Ramos (cell line): ENCODE data around the gene TTC19.
"Not testable (repeated sequence)": the region's sequence is repeated elsewhere in the genome, so short reads cannot be mapped to it uniquely, and the experiment has no call there.

Experiments used
- in situ Hi-C: fragments of 300-500 bp; cut with MboI; formaldehyde crosslinking; loops from one replicate; pipeline ENCODE4 v1.14.3; 2022; ENCODE audit warnings: low sequenced_read_pairs; ENCODE audit not compliant: unreplicated experiment

TTC19 gene

GRCh38 chr17:16026895-16027294 lies 27.3 kb downstream of the TTC19 start:
- in situ Hi-C loops = no loop called here

- in situ Hi-C loops = no loop called here
Observed at GRCh38 chr17:16027708-16028584, 28.3 kb downstream of the TTC19 start.

- in situ Hi-C loops = no loop called here
Observed at GRCh38 chr17:16033729-16034349, 34.2 kb downstream of the TTC19 start.

- in situ Hi-C loops = no loop called here
Observed at GRCh38 chr17:16036261-16036660, 36.6 kb downstream of the TTC19 start.

GRCh38 chr17:16037636-16038035 lies 38.0 kb downstream of the TTC19 start:
- in situ Hi-C loops = no loop called here

GRCh38 chr17:16040710-16041251 lies 41.2 kb downstream of the TTC19 start:
- in situ Hi-C loops = no loop called here

- in situ Hi-C loops = no loop called here
Observed at GRCh38 chr17:16044487-16044886, 44.9 kb downstream of the TTC19 start.

- in situ Hi-C loops = no loop called here
Observed at GRCh38 chr17:16046966-16047365, 47.3 kb downstream of the TTC19 start.

GRCh38 chr17:16048811-16049449 lies 49.3 kb downstream of the TTC19 start:
- in situ Hi-C loops = no loop called here

- in situ Hi-C loops = no loop called here
Observed at GRCh38 chr17:16050844-16051243, 51.2 kb downstream of the TTC19 start.

GRCh38 chr17:16052486-16052885 lies 52.9 kb downstream of the TTC19 start:
- in situ Hi-C loops = no loop called here

- in situ Hi-C loops = not testable (repeated sequence)
Observed at GRCh38 chr17:16055139-16055538, 55.5 kb downstream of the TTC19 start.

- in situ Hi-C loops = no loop called here
Observed at GRCh38 chr17:16061631-16062030, 62.0 kb downstream of the TTC19 start.

GRCh38 chr17:16066125-16066524 lies 66.5 kb downstream of the TTC19 start:
- in situ Hi-C loops = no loop called here

GRCh38 chr17:16068323-16068722 lies 68.7 kb downstream of the TTC19 start:
- in situ Hi-C loops = no loop called here

GRCh38 chr17:16072031-16072430 lies 72.4 kb downstream of the TTC19 start:
- in situ Hi-C loops = no loop called here

- in situ Hi-C loops = no loop called here
Observed at GRCh38 chr17:16073845-16074244, 74.2 kb downstream of the TTC19 start.

GRCh38 chr17:16074423-16074822 lies 74.8 kb downstream of the TTC19 start:
- in situ Hi-C loops = no loop called here

GRCh38 chr17:16075949-16076348 lies 76.3 kb downstream of the TTC19 start:
- in situ Hi-C loops = no loop called here
